Upper lobe of right lung (tissue), 1 donor: ENCODE data around the gene NDC80. TPM values are rescaled to one million over a fixed set of nuclear protein-coding genes. Genes with fewer than 3 reads are reported as not detected.

Source experiments
- ATAC-seq: fragments of 200-7000 bp; cut with Tn5 transposase; one replicate; pipeline ENCODE4 v1.9.1; 2020; ENCODE audit warnings: mild to moderate bottlenecking, moderate library complexity
- DNase-seq: peaks from one replicate; pipeline ENCODE4 v3.0.0-alpha.2; 2020
- H3K27ac ChIP-seq: fragments of 200-600 bp; one replicate; pipeline ENCODE4 v1.8.0; 2022
- H3K27me3 ChIP-seq: fragments of 200-600 bp; one replicate; pipeline ENCODE4 v1.8.0; 2022; ENCODE audit warnings: mild to moderate bottlenecking
- H3K36me3 ChIP-seq: fragments of 200-600 bp; one replicate; pipeline ENCODE4 v1.8.0; 2022
- H3K4me1 ChIP-seq: fragments of 200-600 bp; one replicate; pipeline ENCODE4 v1.8.0; 2022
- H3K4me3 ChIP-seq: fragments of 200-600 bp; one replicate; pipeline ENCODE4 v1.8.0; 2022; ENCODE audit warnings: mild to moderate bottlenecking
- H3K9me3 ChIP-seq: fragments of 200-600 bp; one replicate; pipeline ENCODE4 v1.8.0; 2022
- CTCF ChIP-seq: fragments of 200-600 bp; IDR thresholded peaks from one replicate; pipeline ENCODE4 v1.8.0; 2022; ENCODE audit warnings: antibody characterized with exemption
- intact Hi-C: fragments of 100-400 bp; cut with DNase I; formaldehyde crosslinking; loops from one replicate; pipeline ENCODE4 v1.11.0; 2022
- total RNA-seq: library from RNA; stranded (reverse); fragmentation: NEBNext Ultra II Directional; extraction: Animal tissue kit (Norgen Biotek cat#: 25700); gene quantifications from one replicate; pipeline ENCODE4 v1.2.1, GENCODE V29; 2021
- donor health status: DM: no; HTN: yes; CAD: no; lungs with severe emphysema.

NDC80 gene
- total RNA-seq, 1 donor from 2014 or later = 0.69 TPM

- intact Hi-C loops = no loop called here
- Histone ChIP-seq H3K4me1 (peaks cover 6% of the 10 kb centered on the region), H3K4me3 (peak overlapping the region; percentile 26), H3K36me3 (no peaks in the 10 kb centered on the region), H3K9me3 (no peaks in the 10 kb centered on the region), H3K27me3 (no peaks in the 10 kb centered on the region), H3K27ac (peak overlapping the region; percentile 11)
- DNase-seq (no peak), ATAC-seq (no peak)
- TF ChIP-seq CTCF = no peak
These were observed 35.0 kb downstream of the NDC80 start for GRCh38 chr18:2606335-2606734.

GRCh38 chr18:2609604-2610003, 38.2 kb downstream of the NDC80 start:
- Histone ChIP-seq H3K36me3 (no peaks in the 10 kb centered on the region), H3K4me3 (no peak overlapping the region), H3K4me1 (peaks cover 6% of the 10 kb centered on the region), H3K27ac (no peak overlapping the region), H3K9me3 (no peaks in the 10 kb centered on the region), H3K27me3 (no peaks in the 10 kb centered on the region)
- no peak for ATAC-seq
- intact Hi-C loops = no loop called here
- DNase-seq = no peak
- no peak for TF ChIP-seq CTCF

GRCh38 chr18:2610549-2610948, 39.2 kb downstream of the NDC80 start:
- Histone ChIP-seq H3K9me3 (no peaks in the 10 kb centered on the region), H3K4me3 (no peak overlapping the region), H3K27ac (no peak overlapping the region), H3K27me3 (no peaks in the 10 kb centered on the region), H3K36me3 (no peaks in the 10 kb centered on the region), H3K4me1 (peaks cover 2% of the 10 kb centered on the region)
- TF ChIP-seq CTCF = no peak
- intact Hi-C loops = no loop called here
- DNase-seq = no peak
- ATAC-seq = no peak

- Histone ChIP-seq H3K4me3 (no peak overlapping the region), H3K4me1 (no peaks in the 10 kb centered on the region), H3K27ac (no peak overlapping the region), H3K27me3 (no peaks in the 10 kb centered on the region), H3K36me3 (no peaks in the 10 kb centered on the region), H3K9me3 (no peaks in the 10 kb centered on the region)
- no peak for TF ChIP-seq CTCF
- intact Hi-C loops = no loop called here
- ATAC-seq = no peak
- DNase-seq = no peak
These were observed 41.6 kb downstream of the NDC80 start for GRCh38 chr18:2612996-2613395.

GRCh38 chr18:2617401-2617998, 46.1 kb downstream of the NDC80 start:
- no peak for DNase-seq
- ATAC-seq = no peak
- no peak for TF ChIP-seq CTCF
- Histone ChIP-seq H3K4me1 (no peaks in the 10 kb centered on the region), H3K9me3 (no peaks in the 10 kb centered on the region), H3K27ac (no peak overlapping the region), H3K4me3 (no peak overlapping the region), H3K36me3 (no peaks in the 10 kb centered on the region), H3K27me3 (no peaks in the 10 kb centered on the region)
- intact Hi-C loops = no loop called here

- Histone ChIP-seq H3K27ac (no peak overlapping the region), H3K4me3 (no peak overlapping the region), H3K27me3 (no peaks in the 10 kb centered on the region), H3K36me3 (no peaks in the 10 kb centered on the region), H3K9me3 (no peaks in the 10 kb centered on the region), H3K4me1 (no peaks in the 10 kb centered on the region)
- intact Hi-C loops = no loop called here
- no peak for TF ChIP-seq CTCF
- no peak for DNase-seq
- ATAC-seq = no peak
These were observed 46.7 kb downstream of the NDC80 start for GRCh38 chr18:2618009-2618408.
